HG02610 (cell line): ENCODE measurements around the gene DKK1.

Experiments used
- ATAC-seq: cut with Tn5 transposase; IDR thresholded peaks from one replicate; pipeline ENCODE4 v1.9.1; 2021; ENCODE audit warnings: mild to moderate bottlenecking, moderate library complexity; ENCODE audit not compliant: unreplicated experiment

Gene DKK1, protein sequence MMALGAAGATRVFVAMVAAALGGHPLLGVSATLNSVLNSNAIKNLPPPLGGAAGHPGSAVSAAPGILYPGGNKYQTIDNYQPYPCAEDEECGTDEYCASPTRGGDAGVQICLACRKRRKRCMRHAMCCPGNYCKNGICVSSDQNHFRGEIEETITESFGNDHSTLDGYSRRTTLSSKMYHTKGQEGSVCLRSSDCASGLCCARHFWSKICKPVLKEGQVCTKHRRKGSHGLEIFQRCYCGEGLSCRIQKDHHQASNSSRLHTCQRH

DNA sequence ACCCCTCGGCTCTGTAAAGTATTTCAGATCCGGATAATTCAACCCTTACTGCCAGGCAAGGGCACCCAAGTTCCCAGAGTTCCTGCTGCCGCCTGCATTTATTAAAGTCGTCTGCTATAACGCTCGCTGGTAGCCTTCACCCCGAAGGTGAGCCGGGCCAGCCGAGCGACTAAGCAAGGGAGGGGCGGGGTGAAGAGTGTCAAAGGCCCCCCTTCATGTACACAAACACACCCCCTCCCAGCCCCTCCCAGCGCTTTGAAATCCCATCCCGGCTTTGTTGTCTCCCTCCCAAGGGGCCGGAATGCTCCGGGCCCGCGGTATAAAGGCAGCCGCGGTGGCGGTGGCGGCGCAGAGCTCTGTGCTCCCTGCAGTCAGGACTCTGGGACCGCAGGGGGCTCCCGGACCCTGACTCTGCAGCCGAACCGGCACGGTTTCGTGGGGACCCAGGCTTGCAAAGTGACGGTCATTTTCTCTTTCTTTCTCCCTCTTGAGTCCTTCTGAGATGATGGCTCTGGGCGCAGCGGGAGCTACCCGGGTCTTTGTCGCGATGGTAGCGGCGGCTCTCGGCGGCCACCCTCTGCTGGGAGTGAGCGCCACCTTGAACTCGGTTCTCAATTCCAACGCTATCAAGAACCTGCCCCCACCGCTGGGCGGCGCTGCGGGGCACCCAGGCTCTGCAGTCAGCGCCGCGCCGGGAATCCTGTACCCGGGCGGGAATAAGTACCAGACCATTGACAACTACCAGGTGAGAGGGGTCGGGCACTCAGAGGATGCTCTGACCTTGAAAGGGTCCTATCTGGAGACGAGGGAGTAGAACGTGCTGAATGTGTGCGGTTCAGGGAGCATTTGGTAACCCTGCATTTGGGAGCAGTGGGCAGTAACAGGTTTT lies at the start of gene DKK1:
Gene DKK1, plus strand, starts transcription at position 349 of the 889 bp plus-strand sequence. Its CDS starts 154 bp downstream, at position 503.
- peak; percentile 56 for ATAC-seq

DNA sequence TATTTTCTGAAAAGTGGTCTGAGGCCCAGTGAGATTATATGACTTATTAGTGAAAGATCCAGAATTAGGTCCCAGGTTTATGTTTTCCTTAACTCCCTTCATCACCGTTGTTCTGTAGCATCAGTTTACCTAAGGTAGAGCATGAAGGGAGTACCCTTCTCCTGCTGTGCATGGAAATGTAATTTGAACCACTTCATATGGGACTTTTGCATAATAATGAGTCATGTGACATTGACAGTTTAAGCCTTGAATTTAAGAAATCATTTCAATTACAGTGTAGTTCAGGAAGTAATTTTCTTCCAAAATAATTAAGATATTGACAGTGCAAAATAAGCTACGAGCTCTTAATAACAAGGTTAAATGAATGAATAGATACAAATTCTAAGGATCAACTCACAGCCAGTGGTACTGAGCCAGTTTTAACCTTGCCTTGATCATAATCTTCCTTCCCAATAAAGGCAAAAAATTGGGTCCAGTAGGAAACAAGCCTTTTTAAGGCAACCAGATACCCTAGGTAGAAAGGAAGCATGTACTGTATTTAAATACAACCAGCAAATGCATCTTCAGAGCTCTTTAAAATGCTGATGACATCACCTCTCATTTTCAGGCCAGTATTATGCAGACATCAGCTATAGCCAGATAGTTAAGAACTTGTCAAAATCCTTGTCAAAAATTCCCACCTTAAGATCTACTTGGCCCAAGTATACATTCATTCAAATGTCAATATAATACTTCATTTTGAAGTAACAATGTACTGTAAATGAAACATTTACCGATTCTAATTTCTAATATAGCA lies 48.8 kb upstream of the DKK1 start:
- ATAC-seq: no peak

DNA sequence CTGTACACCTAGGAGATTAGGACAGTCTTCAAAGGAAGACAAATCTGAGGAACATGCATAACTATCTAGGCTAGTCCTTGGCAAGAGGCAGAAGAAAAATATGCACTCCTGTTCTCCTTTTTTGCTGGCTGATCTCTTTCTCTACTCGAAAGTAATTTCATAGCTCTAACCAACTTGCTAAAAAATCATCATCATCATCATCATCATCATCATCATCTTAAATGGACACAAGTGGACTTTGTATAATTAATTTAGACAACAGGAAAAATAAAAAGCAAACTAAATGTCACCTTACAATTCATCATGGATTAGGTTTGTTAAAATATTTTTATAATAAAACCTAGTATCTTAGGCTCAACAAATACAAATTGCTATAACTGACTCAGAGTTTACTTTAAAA lies 47.2 kb upstream of the DKK1 start:
- ATAC-seq: no peak

DNA sequence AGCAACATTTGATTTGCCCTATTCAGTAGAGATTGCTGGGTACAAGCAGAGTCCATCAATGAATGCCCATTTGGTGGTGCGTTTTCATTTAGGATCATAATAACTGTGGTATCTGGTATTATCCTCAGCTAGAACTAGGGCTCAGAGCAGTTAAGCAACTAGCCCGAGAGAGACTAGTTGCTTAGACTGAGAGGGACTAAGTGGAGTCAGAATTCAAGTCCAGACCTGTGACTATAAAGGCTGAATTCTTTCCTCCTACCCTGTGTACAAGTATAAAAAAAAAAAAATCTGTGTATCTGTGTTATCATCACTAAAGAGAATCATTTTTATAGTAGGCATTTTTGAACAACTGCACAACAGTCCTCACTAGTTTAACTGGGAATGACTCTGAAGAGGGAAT lies 45.3 kb upstream of the DKK1 start:
- ATAC-seq: no peak

DNA sequence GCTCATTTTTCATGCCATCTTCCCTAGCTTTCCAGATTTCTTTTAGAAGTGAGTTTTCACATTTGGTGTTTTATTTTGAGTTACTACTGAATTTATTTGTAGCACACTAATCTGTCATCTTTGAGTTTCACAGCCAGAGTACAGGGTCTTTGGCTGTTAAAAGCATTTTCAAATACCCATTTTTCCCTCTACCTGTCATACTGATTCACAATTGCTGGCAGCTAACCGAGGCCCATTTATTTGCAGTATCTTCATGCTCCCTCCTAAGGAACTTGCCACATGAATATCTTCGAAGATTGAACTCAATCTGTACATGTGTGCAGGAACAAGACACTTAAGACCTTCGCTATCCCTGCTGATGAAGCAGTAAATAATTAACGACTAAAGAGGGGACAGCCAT lies 44.8 kb upstream of the DKK1 start:
- ATAC-seq: no peak

DNA sequence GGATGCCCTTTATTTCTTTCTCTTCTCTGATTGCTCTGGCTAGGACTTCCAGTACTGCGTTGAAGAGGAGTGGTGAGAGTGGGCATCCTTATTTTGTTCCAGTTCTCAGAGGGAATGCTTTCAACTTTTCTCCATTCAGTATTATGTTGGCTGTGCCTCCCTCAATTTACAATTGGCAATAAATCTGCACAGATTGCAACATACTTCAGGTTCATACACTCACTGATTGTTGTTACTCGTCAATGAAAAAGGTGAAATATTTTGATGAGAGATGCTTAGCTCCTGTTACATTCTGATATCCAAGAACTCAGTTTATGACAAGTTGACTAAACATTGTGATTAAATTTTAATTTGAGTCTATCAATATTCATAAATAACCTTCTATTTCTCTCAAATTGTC lies 37.9 kb upstream of the DKK1 start:
- no peak for ATAC-seq

DNA sequence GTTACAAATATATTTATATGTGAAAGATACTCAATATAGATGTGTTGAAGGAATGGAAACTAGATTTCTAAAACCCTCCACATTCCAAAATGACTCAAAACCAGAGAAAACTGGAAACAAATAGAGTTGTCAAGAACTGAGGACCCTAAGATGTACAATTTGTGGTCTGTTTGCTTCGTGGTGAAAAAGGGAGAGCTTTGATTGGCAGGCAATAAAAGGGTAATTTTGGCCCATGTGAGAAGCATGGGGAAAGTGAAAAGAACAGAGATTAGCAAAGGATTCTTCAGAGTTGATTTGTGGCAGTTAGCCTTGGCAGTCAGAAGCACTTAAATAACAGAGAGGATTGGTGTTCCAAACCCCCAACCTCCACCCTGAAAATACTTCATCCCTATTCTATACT lies 37.1 kb upstream of the DKK1 start:
- no peak for ATAC-seq

DNA sequence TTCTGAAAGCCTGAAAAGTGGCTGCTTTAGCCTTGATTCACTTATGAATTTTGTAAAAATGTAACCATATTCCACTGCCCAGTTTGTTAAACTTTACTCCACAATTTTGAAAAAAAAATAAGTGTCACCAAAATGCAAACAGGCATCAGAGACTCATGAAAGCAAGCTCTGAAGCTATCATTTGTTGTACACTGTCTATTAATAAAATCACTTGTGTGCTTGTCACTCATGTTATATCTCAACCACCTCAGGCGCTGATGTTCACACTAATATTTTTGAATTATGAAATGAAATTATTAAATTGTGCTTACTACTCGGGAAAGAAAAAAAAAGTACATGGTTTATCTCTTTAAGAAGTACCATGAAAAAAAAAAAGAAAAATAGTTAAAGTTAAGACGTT lies 34.5 kb upstream of the DKK1 start:
- ATAC-seq: no peak

DNA sequence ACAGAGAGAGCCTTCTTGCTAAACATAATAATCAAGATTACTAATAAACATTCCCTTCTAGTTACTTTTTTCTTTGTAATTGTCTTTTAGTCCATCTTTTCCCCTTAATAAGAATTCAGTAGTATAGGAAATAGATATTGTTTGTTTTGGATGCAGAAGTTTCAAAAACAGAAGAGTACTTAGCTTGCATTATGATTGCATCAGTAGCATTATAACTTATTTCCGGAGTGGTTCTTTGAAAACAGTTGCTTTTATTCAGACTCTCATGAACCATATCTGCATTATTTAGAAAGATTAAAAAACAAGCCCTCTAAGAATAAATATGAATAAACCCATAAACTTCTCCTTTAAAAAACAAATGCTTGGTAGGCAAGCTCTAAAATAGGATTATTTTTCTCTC lies 34.0 kb upstream of the DKK1 start:
- ATAC-seq: no peak

DNA sequence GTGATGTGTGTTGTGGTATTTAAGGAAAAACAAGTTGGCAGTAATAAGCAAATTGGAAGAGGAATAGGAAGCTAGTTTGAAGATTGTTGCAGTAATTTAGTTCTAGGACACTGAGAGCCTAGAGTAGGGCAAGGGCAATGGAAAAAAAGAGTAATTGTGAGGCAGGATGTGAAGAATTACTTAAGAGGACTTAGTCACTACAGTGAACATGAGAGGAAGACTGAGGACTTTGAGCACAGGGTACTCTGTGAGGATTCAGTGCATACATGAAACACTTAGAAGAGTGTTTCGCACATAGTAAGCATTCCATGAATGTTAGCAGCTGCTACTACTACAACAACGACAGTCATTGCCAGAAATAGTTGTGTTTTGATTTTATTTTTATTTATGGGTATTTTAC lies 30.9 kb upstream of the DKK1 start:
- ATAC-seq: no peak

DNA sequence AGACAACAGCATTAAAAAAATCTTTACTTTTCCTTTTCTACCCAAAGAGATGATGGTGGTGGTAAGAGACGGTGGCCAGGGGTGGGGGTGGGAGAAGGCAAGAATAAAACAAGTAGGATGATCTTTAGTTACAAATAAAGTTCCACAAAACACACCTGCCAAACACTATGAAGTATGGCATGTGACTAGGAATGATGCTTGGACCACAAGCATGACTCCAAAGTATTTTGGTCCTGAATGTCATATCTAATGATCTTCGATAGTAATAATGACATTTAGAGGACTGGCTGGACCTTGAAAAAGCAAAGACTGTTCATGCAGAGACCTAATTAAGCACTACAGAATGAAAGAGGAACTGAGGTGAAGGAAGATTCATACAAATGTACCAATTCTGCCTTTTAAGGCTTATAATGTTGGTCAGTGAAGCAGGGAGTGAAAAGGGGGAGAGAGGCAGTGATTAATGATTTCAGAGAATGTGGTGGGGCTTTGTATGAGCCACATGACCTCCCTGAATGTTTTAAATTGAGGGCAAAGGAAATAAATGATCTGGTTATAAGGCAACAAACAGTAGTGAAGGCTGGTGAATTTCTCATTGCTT lies 29.6 kb upstream of the DKK1 start:
- ATAC-seq: no peak

DNA sequence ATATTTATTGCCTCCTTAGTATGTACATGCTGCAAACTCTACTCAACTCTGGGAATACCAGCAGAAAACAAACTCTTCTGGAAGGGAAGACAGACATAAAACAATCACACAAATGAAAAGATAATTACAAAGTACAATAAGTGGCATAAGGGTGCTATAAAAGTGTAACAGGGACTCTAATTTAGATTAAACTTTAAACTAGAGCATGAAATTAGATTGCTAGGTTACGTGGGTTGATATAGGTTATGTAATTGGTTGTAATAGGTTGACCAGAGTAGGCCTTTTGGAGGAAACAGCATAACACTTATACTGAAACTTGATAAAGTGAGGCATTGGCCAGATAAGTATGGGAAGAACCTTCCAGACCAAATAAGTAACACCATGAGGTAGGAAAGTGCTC lies 26.2 kb upstream of the DKK1 start:
- no peak for ATAC-seq

DNA sequence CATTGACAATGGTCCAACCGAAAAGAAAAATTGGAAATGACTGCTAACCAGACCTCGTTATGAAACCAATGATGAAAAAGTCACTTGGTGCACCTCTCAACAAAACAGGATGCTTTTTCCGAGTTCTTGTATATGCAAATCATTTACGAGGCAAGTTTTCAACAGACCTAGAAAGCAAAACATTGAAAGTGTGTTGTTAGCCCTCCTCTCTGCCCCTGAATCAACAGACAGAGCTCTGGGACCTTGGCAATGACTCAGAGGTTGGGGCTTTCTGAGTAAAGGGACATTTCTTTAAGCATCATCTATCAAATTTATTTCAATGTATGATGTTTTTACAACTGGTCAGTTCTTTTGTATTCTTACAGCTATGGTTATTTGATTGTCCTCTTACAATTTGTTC lies 16.3 kb upstream of the DKK1 start:
- ATAC-seq: no peak

DNA sequence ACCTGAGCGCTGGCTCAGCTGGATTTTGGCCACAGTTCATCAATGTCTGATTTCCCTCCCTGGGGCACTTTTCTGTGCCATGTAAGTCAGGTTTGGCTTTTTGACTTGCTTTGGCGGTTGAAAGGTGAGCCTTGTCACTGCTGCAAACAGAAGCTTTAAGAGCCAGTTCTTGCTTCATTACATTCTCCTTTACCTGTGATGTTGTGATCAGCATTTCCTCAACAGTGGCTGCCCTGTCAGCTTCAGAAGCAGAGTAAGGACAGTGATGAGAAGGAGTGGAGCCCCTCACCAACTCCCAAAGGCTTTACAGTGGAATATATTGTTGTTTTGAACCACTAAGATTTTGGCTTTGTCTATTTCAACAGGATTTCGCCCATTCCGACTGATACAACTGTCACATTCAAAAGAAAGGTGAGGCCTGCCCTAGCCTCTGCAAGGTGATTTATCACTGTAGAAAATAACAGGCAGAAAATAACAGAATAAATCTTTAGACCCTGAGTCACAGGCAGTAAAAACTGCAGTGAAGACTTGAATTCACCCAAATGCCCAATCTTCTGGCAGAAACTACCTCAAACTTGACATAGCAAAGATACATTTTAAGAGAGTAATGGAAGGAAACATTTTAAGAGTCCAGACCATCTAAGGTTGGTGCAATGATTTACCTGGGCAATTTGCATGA lies 13.3 kb upstream of the DKK1 start:
- ATAC-seq: no peak

DNA sequence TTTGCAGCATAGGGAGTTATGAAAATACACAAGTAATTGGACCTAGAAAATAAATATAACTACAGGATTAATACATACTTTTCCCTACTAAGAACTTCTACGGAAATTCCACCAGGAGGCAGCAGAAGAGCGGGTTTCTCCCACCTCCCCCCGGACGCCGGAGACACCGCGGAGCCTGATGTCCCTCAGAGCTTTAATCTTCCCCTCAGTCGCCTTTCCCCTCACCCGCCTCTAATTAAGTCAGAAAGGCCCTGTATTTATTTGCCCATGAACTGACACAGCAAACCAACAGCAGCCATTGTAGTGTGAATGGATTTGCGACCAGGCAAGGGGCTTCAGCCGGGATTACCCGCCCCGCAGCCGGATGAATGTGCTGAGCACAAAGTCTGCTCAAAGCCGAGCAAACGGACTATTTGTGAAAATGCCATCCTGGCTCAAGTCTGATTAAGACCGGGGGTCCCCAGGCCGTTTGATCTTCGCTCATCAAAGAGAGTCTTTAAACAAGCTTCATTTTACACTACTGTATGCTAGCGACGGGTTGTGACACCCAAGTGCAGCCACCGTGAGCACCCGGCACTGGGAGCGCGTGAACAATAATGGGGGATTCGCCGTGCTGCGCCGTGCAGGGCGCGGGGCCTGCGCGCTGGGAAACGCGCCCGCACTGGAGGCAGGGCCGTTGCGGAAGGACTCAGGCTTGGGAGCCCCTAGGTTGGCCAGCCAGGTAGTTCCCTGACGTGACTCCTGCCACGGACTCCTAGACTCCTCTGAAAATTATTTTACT lies 5.6 kb upstream of the DKK1 start:
- peak; percentile 81 for ATAC-seq

DNA sequence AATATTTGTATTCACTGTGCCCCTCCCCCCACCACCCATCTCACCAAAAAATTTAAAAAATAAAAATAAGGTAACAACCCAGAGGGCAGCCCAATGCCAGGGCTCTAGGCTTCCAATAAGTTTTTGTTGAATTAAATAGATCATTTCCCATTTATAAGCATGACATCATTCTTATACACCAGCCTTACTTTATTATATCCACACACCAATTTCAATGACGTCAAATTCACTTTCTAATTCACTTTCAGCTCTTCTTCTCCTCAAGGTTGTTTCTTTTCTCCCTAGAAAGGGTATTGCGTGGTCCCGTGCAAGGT lies 1.2 kb upstream of the DKK1 start:
- no peak for ATAC-seq

DNA sequence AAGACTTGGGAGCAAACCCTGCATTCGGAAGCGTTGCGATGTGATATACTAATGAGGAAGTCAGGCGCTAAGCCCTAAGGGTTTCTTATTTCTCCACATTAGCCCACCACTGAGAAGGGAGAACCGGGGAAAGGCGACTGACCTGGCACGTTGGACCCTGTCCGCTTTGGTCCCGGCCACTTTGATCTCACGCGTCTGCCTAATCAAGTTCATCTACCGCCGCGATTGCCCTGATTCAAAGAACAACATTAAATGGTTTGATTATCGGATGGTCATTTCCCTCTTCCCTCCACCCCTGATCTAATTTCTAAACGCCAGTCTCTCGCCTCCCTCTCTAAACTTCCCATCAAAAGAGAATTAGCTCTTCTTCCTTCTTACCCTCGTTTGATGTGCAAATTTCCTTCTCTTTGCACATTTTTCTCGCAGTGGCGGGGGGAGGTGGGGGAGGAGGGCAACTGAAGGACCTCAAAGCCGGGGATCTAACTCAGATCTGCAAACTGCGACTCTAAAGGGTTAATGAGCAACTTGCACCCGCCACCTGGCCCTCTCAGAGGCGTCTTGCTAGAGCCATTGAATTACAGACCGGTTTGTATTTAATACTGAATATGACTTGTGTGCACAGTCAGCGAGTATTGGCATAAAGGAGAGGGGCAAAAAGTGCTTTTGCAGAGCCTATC lies 687 bp upstream of the DKK1 start:
- peak; percentile 8 for ATAC-seq

DNA sequence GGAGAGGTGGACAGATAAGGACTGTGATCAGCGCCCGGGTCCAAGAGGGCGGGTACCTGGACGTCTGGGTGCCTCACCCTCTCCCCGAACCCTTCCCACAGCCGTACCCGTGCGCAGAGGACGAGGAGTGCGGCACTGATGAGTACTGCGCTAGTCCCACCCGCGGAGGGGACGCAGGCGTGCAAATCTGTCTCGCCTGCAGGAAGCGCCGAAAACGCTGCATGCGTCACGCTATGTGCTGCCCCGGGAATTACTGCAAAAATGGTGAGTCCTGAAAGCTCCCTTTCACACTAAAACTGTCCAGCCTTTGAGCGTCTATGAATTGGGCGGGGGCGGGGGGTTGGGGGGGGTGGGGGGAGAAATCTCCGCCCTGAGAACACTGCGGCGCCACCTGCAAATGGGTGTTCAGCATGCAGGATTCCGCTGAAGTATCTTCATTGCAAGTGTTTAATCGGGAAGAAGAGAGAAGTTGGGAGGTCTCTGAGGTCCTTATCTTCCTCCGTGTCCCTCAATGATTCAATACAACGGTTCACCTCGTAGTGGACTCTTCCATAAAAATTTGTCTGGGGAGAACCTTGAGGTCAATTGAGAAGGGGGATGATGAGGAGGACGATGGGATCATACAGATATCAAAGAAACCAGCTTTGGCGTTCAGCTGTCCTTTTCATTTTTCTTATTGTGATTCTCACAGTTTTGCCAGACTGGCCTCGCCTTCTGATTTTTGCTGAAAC lies 906 bp downstream of the DKK1 start:
- peak; percentile 25 for ATAC-seq

DNA sequence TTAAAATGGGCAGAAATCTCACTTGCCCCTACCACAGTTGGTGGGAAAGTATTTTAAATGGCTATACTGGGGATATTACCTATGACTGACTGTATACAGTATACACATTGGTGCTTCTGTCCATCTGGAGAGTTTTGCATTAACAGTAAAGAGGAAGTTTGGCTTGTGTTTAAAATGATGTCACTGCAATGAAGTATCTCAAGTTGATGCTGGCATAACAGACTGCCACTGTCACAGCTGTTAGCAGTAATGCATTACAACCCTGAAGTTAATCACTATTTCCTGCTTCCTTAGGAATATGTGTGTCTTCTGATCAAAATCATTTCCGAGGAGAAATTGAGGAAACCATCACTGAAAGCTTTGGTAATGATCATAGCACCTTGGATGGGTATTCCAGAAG lies 1.9 kb downstream of the DKK1 start:
- ATAC-seq: no peak
